HAP-1 (cell line): ENCODE data around the gene B4GAT1.

ENCODE experiments used
- DNase-seq, 2 experiments: peaks; one replicate each; pipeline ENCODE4 v3.0.0-alpha.2; 2016 to 2020; ENCODE audit warnings: low spot score in 2 of 2
- H3K27me3 ChIP-seq: fragments of 250-450 bp; sonication (Bioruptor Pico); 2 replicates; pipeline ENCODE4 v1.5.1; 2020; ENCODE audit warnings: low read depth, mild to moderate bottlenecking, moderate library complexity
- H3K36me3 ChIP-seq: fragments of 250-450 bp; sonication (Bioruptor Pico); replicated peaks from 2 replicates; pipeline ENCODE4 v1.5.1; 2020; ENCODE audit warnings: mild to moderate bottlenecking
- H3K4me1 ChIP-seq: fragments of 250-450 bp; sonication (Bioruptor Pico); 2 replicates; pipeline ENCODE4 v1.5.1; 2020; ENCODE audit warnings: mild to moderate bottlenecking
- H3K4me3 ChIP-seq: fragments of 250-450 bp; sonication (Bioruptor Pico); 2 replicates; pipeline ENCODE4 v1.5.1; 2020; ENCODE audit warnings: mild to moderate bottlenecking, moderate library complexity
- H3K9me3 ChIP-seq: fragments of 250-450 bp; sonication (Bioruptor Pico); 2 replicates; pipeline ENCODE4 v1.5.1; 2020; ENCODE audit warnings: mild to moderate bottlenecking, moderate library complexity
- in situ Hi-C: fragments of 300-500 bp; cut with MboI; formaldehyde crosslinking; loops from 3 replicates; pipeline ENCODE4 v1.14.3; 2020; ENCODE audit warnings: low sequenced_read_pairs, inconsistent platforms, mixed read lengths

B4GAT1 gene

GRCh38 chr11:66336234-66337102 lies 11.0 kb downstream of the B4GAT1 start, which contains the start of gene RIN1:
Gene RIN1, minus strand, starts transcription at chr11:66336434. Its CDS starts 32 bp downstream, at chr11:66336402.
- no peaks in the 10 kb centered on the region for H3K27me3 ChIP-seq
- in situ Hi-C loops, result no loop called here
- no peaks in the 10 kb centered on the region for H3K4me1 ChIP-seq
- H3K4me3 ChIP-seq, result no peak within 1 kb of the TSS
- H3K36me3 ChIP-seq, result peaks cover 10% of the 10 kb centered on the region
- peak; percentile 7 to 37 for DNase-seq
- no peaks in the 10 kb centered on the region for H3K9me3 ChIP-seq

DNA sequence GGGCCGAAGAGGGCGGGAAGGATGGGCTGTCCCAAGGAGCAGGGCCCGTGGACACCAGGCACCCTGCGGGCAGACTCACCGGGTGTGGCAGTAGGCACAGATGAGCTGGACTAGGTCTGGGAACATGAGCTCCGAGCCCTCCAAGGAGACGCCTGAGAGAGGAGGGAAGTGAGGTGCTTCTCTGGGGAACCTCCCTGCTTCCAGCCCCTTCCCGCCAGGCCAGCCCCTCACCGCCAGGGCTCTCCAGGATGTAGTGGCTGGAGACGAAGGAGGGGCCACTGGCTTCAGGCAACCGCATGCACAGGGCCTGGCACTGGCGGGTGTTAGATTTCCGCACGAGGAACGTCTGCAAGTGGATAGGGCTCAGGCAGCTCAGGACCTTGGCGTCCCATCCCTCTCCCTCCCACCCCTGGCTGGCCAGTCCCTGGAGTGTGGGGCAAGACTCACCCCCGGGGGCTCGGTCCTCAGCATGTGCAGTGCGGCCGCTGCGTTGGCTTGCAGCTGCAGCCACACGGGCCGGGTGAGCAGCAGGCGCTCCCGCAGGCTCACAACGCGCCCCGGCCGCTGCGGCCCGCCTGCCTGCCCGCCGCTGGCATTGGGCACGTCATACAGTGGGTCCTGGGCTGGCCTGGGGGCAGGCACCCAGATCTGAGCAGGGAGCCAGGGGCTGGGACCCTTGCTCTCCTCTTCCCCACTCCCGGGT lies 11.7 kb downstream of the B4GAT1 start:
- in situ Hi-C loops, result no loop called here
- DNase-seq, result no peak
- no peak overlapping the region for H3K4me3 ChIP-seq
- H3K36me3 ChIP-seq, result peaks cover 5% of the 10 kb centered on the region
- no peaks in the 10 kb centered on the region for H3K27me3 ChIP-seq
- H3K9me3 ChIP-seq, result no peaks in the 10 kb centered on the region
- no peaks in the 10 kb centered on the region for H3K4me1 ChIP-seq

DNA sequence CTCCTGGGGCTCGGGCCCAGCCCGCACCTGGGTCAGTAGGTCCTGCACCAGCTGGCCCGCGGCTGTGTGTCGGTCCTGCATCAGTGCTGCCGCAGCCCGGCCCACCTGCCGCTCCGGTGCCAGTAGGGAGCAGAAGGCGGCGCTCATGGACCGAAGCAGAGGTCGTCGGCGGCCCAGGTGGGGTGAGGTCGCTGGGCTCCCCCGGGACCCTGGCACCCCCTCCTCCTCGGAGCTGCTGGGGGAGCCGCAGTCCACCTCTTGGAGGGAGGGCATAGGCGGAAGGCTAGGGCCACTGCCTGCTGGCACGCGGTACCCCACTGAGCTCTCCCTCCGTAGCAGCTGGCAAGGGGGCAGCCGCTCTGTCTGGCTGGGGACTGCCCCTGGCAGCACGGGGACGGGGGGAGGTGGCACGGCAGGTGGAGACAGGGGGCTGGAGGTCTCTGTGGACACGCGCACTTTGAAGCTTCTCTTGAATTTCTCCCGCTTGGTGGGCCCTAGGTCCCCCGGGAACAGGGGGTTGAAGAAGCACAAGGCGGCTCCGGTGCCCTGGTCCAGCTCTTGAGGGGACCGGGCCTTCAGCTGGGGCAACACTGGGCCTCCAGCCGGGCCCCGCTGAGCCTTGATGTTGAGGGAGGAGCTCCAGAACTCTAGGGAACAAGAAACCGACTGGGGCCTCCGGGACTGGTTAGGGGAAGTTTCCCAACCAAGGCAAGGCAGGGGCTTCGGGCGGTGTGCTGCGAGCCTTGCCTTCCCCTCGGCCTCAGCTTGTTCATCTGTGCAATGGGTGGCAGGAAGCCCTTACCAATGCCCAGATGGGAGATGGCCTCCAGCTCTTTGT lies 12.6 kb downstream of the B4GAT1 start:
- no peak for DNase-seq
- H3K9me3 ChIP-seq, result no peaks in the 10 kb centered on the region
- no peak overlapping the region for H3K4me3 ChIP-seq
- in situ Hi-C loops, result no loop called here
- H3K27me3 ChIP-seq, result no peaks in the 10 kb centered on the region
- no peaks in the 10 kb centered on the region; the same call in none of the 2 replicates for H3K36me3 ChIP-seq
- no peaks in the 10 kb centered on the region for H3K4me1 ChIP-seq

DNA sequence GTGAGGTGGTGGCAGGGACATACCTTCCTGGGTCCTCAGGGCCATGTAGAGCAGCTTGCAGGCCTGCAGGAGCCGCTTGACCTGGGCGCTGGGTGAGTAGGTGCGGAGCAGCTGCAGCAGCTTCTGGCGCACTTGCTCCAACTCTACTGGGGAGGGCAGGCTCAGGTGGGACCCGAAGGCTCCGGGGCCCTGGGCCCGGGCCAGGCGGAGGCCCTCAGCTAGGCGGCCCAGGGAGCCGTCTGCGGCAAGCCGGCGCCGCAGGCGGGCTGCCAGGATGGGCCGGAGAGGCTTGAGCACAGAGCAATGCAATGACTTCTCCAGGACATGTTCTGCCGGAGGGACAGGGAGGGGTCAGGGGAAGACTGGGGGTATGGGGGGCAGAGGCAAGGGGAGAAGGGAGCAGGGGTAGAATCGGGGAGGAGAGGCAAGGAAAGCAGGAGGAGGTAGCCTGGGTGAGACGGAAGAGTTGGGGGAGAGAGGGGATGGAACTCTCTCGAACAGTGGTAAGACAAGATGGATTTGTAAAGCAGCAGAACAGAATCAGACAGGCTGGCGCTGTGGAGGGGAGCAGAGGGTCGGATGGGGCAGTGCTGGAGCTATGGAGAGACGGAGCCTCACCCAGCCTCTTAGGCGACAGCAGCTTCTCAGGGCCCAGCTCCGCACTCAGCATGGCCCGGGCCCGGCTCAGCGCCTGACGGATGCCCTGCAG lies 13.4 kb downstream of the B4GAT1 start:
- in situ Hi-C loops, result no loop called here
- Histone ChIP-seq H3K4me1 (no peaks in the 10 kb centered on the region), H3K36me3 (no peaks in the 10 kb centered on the region; the same call in none of the 2 replicates), H3K4me3 (no peak overlapping the region), H3K9me3 (no peaks in the 10 kb centered on the region), H3K27me3 (no peaks in the 10 kb centered on the region)
- no peak for DNase-seq

GRCh38 chr11:66333220-66333877 lies 14.1 kb downstream of the B4GAT1 start:
- H3K4me1 ChIP-seq, result no peaks in the 10 kb centered on the region
- H3K4me3 ChIP-seq, result no peak overlapping the region
- H3K27me3 ChIP-seq, result no peaks in the 10 kb centered on the region
- DNase-seq, result no peak
- H3K9me3 ChIP-seq, result no peaks in the 10 kb centered on the region
- no peaks in the 10 kb centered on the region; the same call in 1 of the 2 replicates for H3K36me3 ChIP-seq
- in situ Hi-C loops, result no loop called here

GRCh38 chr11:66332371-66333219 lies 14.8 kb downstream of the B4GAT1 start:
- in situ Hi-C loops, result no loop called here
- H3K36me3 ChIP-seq, result no peaks in the 10 kb centered on the region; the same call in 1 of the 2 replicates
- no peaks in the 10 kb centered on the region for H3K4me1 ChIP-seq
- no peak for DNase-seq
- no peak overlapping the region for H3K4me3 ChIP-seq
- no peaks in the 10 kb centered on the region for H3K9me3 ChIP-seq
- H3K27me3 ChIP-seq, result no peaks in the 10 kb centered on the region

DNA sequence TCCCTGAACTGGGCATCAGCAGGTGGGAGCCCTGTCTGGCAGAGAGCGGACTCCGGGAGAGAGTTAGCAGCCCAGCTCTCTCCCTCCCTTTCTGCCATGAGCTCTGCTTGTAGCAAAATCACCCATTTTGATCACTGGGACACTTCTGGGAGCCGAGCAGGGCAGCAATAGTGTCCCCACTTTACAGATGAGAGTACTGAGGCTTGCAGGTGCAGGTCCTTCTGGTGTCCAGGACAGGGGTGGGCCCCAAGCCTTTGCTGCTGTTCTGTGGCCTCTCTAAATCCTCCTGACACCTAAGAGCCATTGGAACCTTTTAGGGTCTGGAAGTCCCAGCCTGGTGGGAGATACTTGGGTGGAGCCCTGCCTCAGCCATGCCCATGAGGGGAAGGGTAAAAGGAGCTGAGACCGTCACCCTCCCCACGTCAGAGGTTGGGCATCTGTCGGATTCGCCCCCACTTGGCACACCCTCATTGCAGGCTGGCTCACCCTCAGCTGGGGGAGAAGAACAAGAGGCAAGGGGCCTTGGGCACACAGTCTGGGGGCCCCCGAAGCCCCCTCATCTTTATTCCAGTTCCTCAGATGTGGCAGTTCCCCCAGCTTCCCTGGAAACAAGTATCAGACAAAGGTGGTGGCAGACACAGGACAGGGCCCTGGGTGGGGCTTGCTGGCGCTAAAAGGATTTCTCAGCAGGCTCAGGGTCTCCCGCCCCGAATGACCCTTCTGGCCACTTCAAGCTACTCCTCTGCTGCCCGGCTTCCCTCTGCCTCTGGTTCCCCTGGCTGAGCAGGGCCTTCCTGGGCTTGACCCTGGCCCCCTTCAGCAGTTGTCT lies 15.7 kb downstream of the B4GAT1 start:
- in situ Hi-C loops, result no loop called here
- Histone ChIP-seq H3K27me3 (no peaks in the 10 kb centered on the region), H3K9me3 (no peaks in the 10 kb centered on the region), H3K4me3 (no peak overlapping the region), H3K4me1 (no peaks in the 10 kb centered on the region), H3K36me3 (no peaks in the 10 kb centered on the region)
- no peak for DNase-seq

DNA sequence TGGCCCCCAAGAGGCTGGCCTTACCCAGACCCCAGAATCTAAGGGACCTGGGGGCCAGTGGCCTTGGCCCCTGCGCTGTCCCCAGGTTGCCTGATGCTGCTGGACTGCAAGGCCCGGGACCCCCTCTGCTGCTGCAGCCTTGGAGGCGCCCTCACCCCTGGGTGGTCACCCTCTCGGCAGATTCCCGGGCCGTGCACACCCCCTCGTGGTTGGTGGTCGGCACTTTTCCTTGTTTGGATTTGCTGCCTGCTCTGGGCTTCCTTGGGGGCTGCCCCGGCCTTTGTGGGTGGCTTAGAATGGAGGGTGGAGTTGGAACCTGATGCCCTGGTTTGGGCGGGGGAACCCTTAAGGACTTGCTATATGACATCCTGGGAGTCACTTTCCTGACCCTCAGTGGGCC lies 16.5 kb downstream of the B4GAT1 start:
- no peaks in the 10 kb centered on the region for H3K27me3 ChIP-seq
- no peaks in the 10 kb centered on the region for H3K4me1 ChIP-seq
- DNase-seq, result no peak
- in situ Hi-C loops, result no loop called here
- no peak overlapping the region for H3K4me3 ChIP-seq
- H3K9me3 ChIP-seq, result no peaks in the 10 kb centered on the region
- H3K36me3 ChIP-seq, result no peaks in the 10 kb centered on the region

- H3K27me3 ChIP-seq, result no peaks in the 10 kb centered on the region
- H3K9me3 ChIP-seq, result no peaks in the 10 kb centered on the region
- no peak overlapping the region for H3K4me3 ChIP-seq
- no peak for DNase-seq
- in situ Hi-C loops, result no loop called here
- no peaks in the 10 kb centered on the region for H3K36me3 ChIP-seq
- no peaks in the 10 kb centered on the region for H3K4me1 ChIP-seq
Observed at GRCh38 chr11:66329165-66329673, 18.2 kb downstream of the B4GAT1 start.

- peak; percentile 77 to 91 for DNase-seq
- no peak overlapping the region for H3K4me3 ChIP-seq
- H3K4me1 ChIP-seq, result no peaks in the 10 kb centered on the region
- in situ Hi-C loops, result no loop called here
- no peaks in the 10 kb centered on the region for H3K9me3 ChIP-seq
- no peaks in the 10 kb centered on the region for H3K36me3 ChIP-seq
- no peaks in the 10 kb centered on the region for H3K27me3 ChIP-seq
Observed at GRCh38 chr11:66328302-66329144, 18.9 kb downstream of the B4GAT1 start.

GRCh38 chr11:66328031-66328301 lies 19.5 kb downstream of the B4GAT1 start:
- in situ Hi-C loops, result no loop called here
- DNase-seq, result no peak

More at GRCh38 chr11:66328031-66328301, 19.5 kb downstream of the B4GAT1 start:
- H3K9me3 ChIP-seq, result no peaks in the 10 kb centered on the region
- no peaks in the 10 kb centered on the region for H3K36me3 ChIP-seq
- H3K27me3 ChIP-seq, result no peaks in the 10 kb centered on the region
- H3K4me3 ChIP-seq, result no peak overlapping the region
- H3K4me1 ChIP-seq, result no peaks in the 10 kb centered on the region
